GM19328 (cell line): ENCODE data around the gene UCK1.
"Not testable (repeated sequence)": the region's sequence is repeated elsewhere in the genome, so short reads cannot be mapped to it uniquely, and the experiment has no call there.

Experiments
- ATAC-seq: cut with Tn5 transposase; IDR thresholded peaks from one replicate; pipeline ENCODE4 v1.9.1; 2021; ENCODE audit warnings: mild to moderate bottlenecking, moderate library complexity; ENCODE audit not compliant: unreplicated experiment

UCK1 gene

DNA sequence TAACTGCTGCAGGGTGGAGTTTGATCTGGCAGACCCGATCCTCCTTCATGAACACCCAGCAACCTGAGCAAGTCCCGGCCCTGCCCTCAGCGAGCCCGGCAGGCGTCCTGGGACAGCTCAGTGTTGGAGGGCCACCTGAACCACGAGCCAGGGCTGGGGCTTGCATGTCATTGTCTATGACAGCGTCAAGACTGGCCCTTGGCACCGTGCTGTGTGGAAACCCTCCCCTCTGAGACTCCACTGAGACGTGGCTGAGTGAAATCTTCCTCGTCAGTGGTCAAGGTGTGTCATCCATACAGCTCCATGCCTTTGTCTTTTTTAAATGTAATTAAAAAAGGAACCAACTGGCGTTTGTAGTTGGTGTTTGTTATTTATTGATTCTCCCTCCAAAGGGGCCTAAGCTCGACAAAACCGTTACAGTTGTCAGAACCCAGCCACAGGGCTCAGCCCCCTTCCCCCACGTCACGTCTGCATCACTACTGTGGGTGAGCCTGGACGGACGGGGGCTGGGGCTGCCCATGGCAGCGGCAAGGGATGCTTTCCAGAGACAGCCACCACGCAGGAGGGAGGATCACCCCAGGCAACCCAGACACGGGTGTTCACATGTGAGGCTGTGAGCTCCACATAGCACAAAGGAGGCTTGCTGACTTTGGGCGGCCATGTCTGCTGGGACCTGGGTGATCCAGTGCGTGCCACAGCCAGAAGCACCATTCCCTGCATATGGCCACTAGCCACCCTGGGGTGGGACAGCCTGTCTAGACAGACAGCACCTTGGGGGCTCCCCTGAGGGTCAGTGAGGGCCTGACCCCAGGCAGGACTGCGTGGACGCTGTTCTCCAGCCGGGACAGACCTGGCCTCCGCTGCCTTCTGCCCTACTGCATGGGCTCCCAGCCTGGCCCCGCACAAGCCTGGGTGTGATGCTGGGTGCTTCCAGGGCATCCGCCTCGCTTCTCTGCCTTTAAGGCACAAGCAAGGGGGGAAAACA lies 7.3 kb downstream of the UCK1 start:
- no peak for ATAC-seq

GRCh38 chr9:131523086-131523388 lies 8.0 kb downstream of the UCK1 start:
- no peak for ATAC-seq

GRCh38 chr9:131522257-131523085 lies 8.6 kb downstream of the UCK1 start:
- ATAC-seq: no peak

GRCh38 chr9:131521822-131522221 lies 9.2 kb downstream of the UCK1 start:
- no peak for ATAC-seq

DNA sequence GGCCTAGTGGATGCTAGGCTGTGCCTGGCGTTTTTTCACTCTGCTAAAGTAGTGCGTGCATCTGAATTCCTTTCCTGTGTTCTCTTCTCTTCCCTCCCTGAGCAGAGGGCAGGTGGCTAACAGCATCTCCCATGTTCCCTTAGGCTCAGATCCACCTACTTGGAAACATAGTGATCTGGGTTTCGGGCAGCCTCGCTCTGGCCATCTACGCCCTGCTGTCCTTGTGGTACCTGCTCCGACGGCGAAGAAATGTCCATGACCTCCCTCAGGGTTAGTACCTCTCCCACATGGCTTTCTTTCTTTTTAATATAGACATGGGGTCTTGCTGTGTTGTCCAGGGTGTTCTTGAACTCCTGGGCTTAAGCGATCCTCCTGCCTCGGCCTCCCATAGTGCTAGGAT lies 9.9 kb downstream of the UCK1 start:
- ATAC-seq: no peak

GRCh38 chr9:131520503-131520902 lies 10.6 kb downstream of the UCK1 start:
- ATAC-seq: no peak

GRCh38 chr9:131518553-131518952 lies 12.5 kb downstream of the UCK1 start:
- ATAC-seq: no peak

GRCh38 chr9:131517761-131518190 lies 13.3 kb downstream of the UCK1 start:
- no peak for ATAC-seq

- no peak for ATAC-seq
Observed at GRCh38 chr9:131516930-131517329, 14.1 kb downstream of the UCK1 start.

- no peak for ATAC-seq
Observed at GRCh38 chr9:131516100-131516499, 15.0 kb downstream of the UCK1 start.

DNA sequence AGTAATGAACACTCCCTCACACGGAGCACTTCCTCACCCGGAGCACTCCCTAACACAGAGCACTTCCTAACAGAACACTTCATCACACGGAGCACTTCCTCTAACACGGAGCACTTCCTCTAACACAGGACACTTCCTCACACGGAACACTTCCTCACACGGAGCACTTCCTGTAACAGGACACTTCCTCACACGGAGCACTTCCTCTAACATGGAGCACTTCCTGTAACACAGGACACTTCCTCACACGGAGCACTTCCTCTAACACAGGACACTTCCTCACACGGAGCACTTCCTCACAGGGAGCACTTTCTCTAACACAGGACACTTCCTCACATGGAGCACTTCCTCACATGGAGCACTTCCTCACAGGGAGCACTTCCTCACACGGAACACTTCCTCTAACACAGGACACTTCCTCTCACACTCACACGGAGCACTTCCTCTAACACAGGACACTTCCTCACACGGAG lies 15.5 kb downstream of the UCK1 start:
- ATAC-seq: not testable (repeated sequence)

GRCh38 chr9:131513177-131513576 lies 17.9 kb downstream of the UCK1 start:
- no peak for ATAC-seq

DNA sequence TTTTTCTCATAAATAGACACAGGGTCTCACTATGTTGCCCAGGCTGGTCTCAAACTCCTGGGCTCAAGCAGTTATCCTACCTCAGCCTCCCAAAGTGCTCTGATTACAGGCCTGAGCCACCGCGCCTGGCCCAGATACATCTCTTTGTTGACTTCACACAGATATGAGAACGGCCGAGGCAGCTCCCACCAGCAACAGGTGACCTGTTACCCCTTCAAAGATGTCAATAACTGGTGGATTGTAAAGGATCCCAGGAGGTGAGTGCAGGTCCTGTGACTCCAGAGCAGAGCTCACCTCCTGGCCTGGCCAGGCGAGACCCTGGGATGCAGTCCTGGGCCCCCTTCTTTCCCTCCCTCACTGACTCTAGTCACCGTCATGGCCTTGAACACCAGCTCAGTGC lies 19.2 kb downstream of the UCK1 start:
- no peak for ATAC-seq

DNA sequence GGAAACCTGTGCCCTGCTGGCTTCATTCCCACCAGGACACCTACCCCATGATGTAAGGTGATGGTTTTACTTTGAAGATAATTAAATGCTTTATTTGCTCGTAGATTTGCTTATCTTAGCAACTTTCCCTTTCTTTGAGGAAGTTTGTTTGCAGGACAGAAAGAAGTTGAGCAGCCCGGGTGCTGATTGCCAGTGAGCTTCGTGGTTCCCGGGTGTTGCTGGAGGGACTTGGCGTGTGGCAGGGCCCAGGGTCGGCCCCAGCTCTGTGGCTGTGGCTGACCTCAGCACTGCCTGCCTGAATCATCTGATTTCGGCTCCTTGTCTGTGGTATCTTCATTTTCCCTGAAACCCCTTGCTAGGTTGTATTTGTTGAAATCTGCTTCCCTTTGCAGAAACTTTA lies 19.6 kb downstream of the UCK1 start:
- no peak for ATAC-seq

GRCh38 chr9:131505012-131505411 lies 26.1 kb downstream of the UCK1 start:
- no peak for ATAC-seq

DNA sequence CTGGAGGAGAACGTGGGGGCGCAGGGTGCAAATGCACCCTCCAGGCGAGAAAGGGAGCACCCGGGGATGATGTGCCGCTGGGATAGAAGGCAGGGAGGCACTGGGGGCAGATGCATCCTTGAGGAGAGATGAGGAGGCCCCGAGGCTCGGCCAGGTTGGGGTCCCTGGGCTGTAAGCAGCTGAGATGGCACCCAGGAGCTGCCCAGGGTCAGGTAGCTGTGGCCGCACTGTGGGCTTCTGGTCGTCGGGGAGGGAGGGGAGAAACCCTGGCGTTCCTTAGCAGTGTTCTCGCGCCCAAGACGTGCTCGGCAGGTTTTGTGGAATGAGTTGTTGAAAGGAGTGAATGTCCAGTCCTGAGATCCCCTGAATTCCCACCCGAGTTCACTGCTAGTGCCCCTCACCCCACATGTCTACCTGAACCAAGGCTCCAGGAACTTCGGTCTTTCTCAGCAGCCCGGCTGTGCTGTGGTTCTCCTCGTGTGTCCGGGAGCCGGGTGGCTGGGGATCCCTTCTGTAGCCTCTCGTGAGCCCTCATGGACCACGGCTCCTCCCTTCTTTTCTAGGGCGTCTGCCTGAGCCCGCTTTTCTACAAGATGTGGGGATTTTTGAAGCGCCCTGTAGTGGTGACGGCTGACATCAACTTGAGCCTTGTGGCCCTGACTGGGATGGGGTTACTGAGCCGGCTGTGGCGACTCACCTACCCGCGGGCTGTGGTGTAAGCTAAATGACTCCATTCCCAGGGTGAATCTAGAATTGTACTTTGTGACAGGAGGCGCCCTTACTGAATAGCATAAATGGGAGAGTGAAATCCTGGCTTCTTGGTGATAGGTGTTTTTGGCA lies 27.2 kb downstream of the UCK1 start:
- no peak for ATAC-seq

GRCh38 chr9:131502781-131503625 lies 28.1 kb downstream of the UCK1 start, which contains the start of gene POMT1:
TSS of gene POMT1 (plus strand) at chr9:131502918. CDS start at chr9:131504219, 1,301 bp downstream.
- peak; percentile 65 for ATAC-seq

DNA sequence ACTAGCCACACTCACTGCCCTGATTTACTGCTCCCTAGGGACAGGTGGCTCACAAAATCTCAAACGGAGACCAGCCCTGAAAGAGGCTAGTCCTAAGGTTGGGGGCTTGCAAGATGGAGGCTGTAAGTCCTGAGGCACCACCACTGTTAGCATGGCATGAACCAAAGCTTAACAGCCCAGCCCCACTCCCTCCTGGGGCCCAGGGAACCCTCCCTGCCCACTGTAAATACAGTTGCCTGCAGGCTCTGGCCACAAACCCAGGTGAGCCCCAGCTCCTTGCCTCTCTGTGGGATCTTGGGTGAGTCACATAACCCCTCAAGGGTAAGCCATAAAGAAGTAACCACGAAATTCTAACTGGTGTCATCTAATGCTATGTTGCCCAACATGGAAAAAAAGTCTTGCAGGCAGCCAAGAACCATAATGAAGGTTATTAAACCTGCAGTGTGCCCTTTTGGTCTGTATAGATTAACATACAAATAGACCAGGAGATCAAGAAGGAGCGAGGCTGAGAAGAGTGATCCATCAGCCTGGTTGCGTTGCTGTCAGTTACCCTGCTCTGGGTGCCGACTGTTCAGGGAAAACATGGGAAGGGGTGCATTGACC lies 30.0 kb downstream of the UCK1 start:
- no peak for ATAC-seq

DNA sequence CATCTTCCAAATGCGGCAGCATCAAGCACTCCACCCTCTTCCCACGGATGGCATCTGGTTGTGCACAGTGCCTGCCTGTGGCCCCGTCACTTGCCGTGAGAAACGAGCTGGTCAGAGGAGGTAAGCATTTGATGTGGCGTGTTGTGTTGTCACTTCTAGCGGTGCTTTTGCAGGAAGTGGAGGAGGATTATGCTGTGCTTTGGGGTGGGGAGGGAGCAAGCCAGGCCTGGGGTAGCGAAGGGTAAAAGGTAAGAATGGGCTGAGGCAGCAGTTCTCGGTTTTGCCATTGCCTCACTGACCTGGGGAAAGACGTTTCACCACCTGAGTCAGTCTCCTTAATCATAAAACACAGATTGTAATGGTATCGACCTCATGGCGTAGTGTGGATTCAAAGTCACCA lies 30.7 kb downstream of the UCK1 start:
- ATAC-seq: no peak
